Natural killer cell treated with Interleukin-12 subunit alpha and Interleukin-12 subunit beta and Interleukin-15 and Interleukin-18, amount 100 ng/mL, for 72 hours (primary cell): ENCODE data around the gene CHAC1. TPM values are rescaled to one million over a fixed set of nuclear protein-coding genes. Genes with fewer than 3 reads are reported as not detected.
A peak's percentile ranks its signal among the peaks of the same experiment; 100 is the strongest.

Experiments used
- ATAC-seq, 2 donors: fragments of 150-1000 bp; cut with Tn5 transposase in 1 of 2; sonication (Bioruptor Pico), chemical (Tn5 transposase) in 1 of 2; 2 replicates each; pipeline ENCODE4 v1.10.0; 2021
- DNase-seq: peaks from one replicate; pipeline ENCODE4 v3.0.0; 2022; ENCODE audit warnings: low spot score
- H3K27ac Mint-ChIP-seq, 2 donors: 1 replicate in 1 of 2; 2 replicates in 1 of 2; pipeline ENCODE4 v1.8.0; 2022; ENCODE audit warnings: mixed read lengths in 2 of 2, mild to moderate bottlenecking in 1 of 2, moderate library complexity in 1 of 2
- H3K27me3 Mint-ChIP-seq, 2 donors: 1 replicate in 1 of 2; 2 replicates in 1 of 2; pipeline ENCODE4 v1.8.0; 2022; ENCODE audit warnings: mixed read lengths in 2 of 2
- H3K36me3 Mint-ChIP-seq: one replicate; pipeline ENCODE4 v1.8.0; 2022; ENCODE audit warnings: mixed read lengths
- H3K4me1 Mint-ChIP-seq, 2 donors: 1 replicate in 1 of 2; 2 replicates in 1 of 2; pipeline ENCODE4 v1.8.0; 2022; ENCODE audit warnings: low read depth in 2 of 2, mixed read lengths in 2 of 2, mild to moderate bottlenecking in 1 of 2
- H3K4me3 Mint-ChIP-seq: one replicate; pipeline ENCODE4 v1.8.0; 2022; ENCODE audit warnings: mixed read lengths
- H3K9me3 Mint-ChIP-seq: 2 replicates; pipeline ENCODE4 v1.8.0; 2022; ENCODE audit warnings: mixed read lengths
- total RNA-seq, 2 donors: library from RNA; stranded (reverse); gene quantifications; one replicate each; pipeline ENCODE4 v1.2.3, GENCODE V29; 2022

The CHAC1 gene
- total RNA-seq, 2 donors from 2014 or later = 7.7 to 13.1 TPM

- Mint-ChIP-seq H3K36me3 (no peaks in the 10 kb centered on the region), H3K4me3 (peak within 1 kb of the TSS; percentile 76), H3K27ac (no peak within 1 kb of the TSS), H3K9me3 (no peaks in the 10 kb centered on the region), H3K4me1 (peaks cover 29 to 41% of the 10 kb centered on the region in 2 donors), H3K27me3 (peaks cover 49 to 61% of the 10 kb centered on the region in 2 donors)
- DNase-seq (no peak), ATAC-seq (peak; percentile 41 to 61)
Measured at GRCh38 chr15:40928821-40929659, 24.2 kb upstream of the CHAC1 start, which contains the start of gene DLL4. TSS of gene DLL4 (plus strand) at chr15:40929340. CDS start at chr15:40929669, 329 bp downstream.

GRCh38 chr15:40929660-40930429 is 23.4 kb upstream of the CHAC1 start:
- Mint-ChIP-seq H3K4me1 (peaks cover 29 to 40% of the 10 kb centered on the region in 2 donors), H3K36me3 (no peaks in the 10 kb centered on the region), H3K27ac (no peak overlapping the region), H3K27me3 (peaks cover 44 to 54% of the 10 kb centered on the region in 2 donors), H3K9me3 (no peaks in the 10 kb centered on the region), H3K4me3 (peak overlapping the region; percentile 76)
- DNase-seq (no peak), ATAC-seq (peak; percentile 3 to 7)

- no peaks in the 10 kb centered on the region for H3K9me3 Mint-ChIP-seq
- H3K27me3 Mint-ChIP-seq = peaks cover 38 to 47% of the 10 kb centered on the region in 2 donors
- H3K36me3 Mint-ChIP-seq = no peaks in the 10 kb centered on the region
- no peak overlapping the region for H3K27ac Mint-ChIP-seq
- DNase-seq = no peak
- peaks cover 29 to 35% of the 10 kb centered on the region in 2 donors for H3K4me1 Mint-ChIP-seq
- peak overlapping the region; percentile 74 for H3K4me3 Mint-ChIP-seq
- no peak for ATAC-seq
Measured at GRCh38 chr15:40930430-40931299, 22.6 kb upstream of the CHAC1 start.

GRCh38 chr15:40931300-40932142 is 21.8 kb upstream of the CHAC1 start:
- H3K27me3 Mint-ChIP-seq = peaks cover 38 to 46% of the 10 kb centered on the region in 2 donors
- H3K36me3 Mint-ChIP-seq = no peaks in the 10 kb centered on the region
- peaks cover 29 to 34% of the 10 kb centered on the region in 2 donors for H3K4me1 Mint-ChIP-seq
- no peaks in the 10 kb centered on the region for H3K9me3 Mint-ChIP-seq
- H3K27ac Mint-ChIP-seq = no peak overlapping the region
- no peak for DNase-seq
- peak overlapping the region; percentile 74 for H3K4me3 Mint-ChIP-seq
- ATAC-seq = no peak

GRCh38 chr15:40932156-40932555 is 21.1 kb upstream of the CHAC1 start:
- H3K4me1 Mint-ChIP-seq = peaks cover 25 to 29% of the 10 kb centered on the region in 2 donors
- H3K36me3 Mint-ChIP-seq = no peaks in the 10 kb centered on the region
- H3K4me3 Mint-ChIP-seq = no peak overlapping the region
- no peaks in the 10 kb centered on the region for H3K9me3 Mint-ChIP-seq
- H3K27ac Mint-ChIP-seq = no peak overlapping the region
- no peak for DNase-seq
- peak in 1 of 2 donors; percentile 59 for ATAC-seq
- H3K27me3 Mint-ChIP-seq = peaks cover 33 to 40% of the 10 kb centered on the region in 2 donors

- DNase-seq = no peak
- no peak overlapping the region for H3K4me3 Mint-ChIP-seq
- peaks cover 31 to 36% of the 10 kb centered on the region in 2 donors for H3K27me3 Mint-ChIP-seq
- H3K36me3 Mint-ChIP-seq = no peaks in the 10 kb centered on the region
- H3K27ac Mint-ChIP-seq = no peak overlapping the region
- no peaks in the 10 kb centered on the region for H3K9me3 Mint-ChIP-seq
- ATAC-seq = no peak
- H3K4me1 Mint-ChIP-seq = peaks cover 23 to 27% of the 10 kb centered on the region in 2 donors
Measured at GRCh38 chr15:40932649-40933516, 20.4 kb upstream of the CHAC1 start.

- no peaks in the 10 kb centered on the region for H3K36me3 Mint-ChIP-seq
- no peak for DNase-seq
- no peak overlapping the region for H3K4me3 Mint-ChIP-seq
- peaks cover 31 to 36% of the 10 kb centered on the region in 2 donors for H3K27me3 Mint-ChIP-seq
- no peak overlapping the region for H3K27ac Mint-ChIP-seq
- no peaks in the 10 kb centered on the region for H3K9me3 Mint-ChIP-seq
- H3K4me1 Mint-ChIP-seq = peaks cover 23 to 27% of the 10 kb centered on the region in 2 donors
- no peak for ATAC-seq
Measured at GRCh38 chr15:40933517-40933902, 19.8 kb upstream of the CHAC1 start.

GRCh38 chr15:40934457-40934856 is 18.8 kb upstream of the CHAC1 start:
- DNase-seq = no peak
- no peak for ATAC-seq
- peaks cover 27 to 36% of the 10 kb centered on the region in 2 donors for H3K27me3 Mint-ChIP-seq
- no peaks in the 10 kb centered on the region for H3K9me3 Mint-ChIP-seq
- H3K27ac Mint-ChIP-seq = no peak overlapping the region
- no peak overlapping the region for H3K4me3 Mint-ChIP-seq
- peaks cover 22 to 23% of the 10 kb centered on the region in 2 donors for H3K4me1 Mint-ChIP-seq
- no peaks in the 10 kb centered on the region for H3K36me3 Mint-ChIP-seq

GRCh38 chr15:40936234-40936708 is 17.0 kb upstream of the CHAC1 start:
- peaks cover 13 to 18% of the 10 kb centered on the region in 2 donors for H3K4me1 Mint-ChIP-seq
- H3K9me3 Mint-ChIP-seq = no peaks in the 10 kb centered on the region
- H3K36me3 Mint-ChIP-seq = no peaks in the 10 kb centered on the region
- no peak for ATAC-seq
- no peak overlapping the region for H3K4me3 Mint-ChIP-seq
- H3K27ac Mint-ChIP-seq = no peak overlapping the region
- H3K27me3 Mint-ChIP-seq = peaks cover 14 to 22% of the 10 kb centered on the region in 2 donors
- no peak for DNase-seq

GRCh38 chr15:40936709-40937666 is 16.3 kb upstream of the CHAC1 start:
- Mint-ChIP-seq H3K36me3 (no peaks in the 10 kb centered on the region), H3K9me3 (no peaks in the 10 kb centered on the region), H3K4me3 (no peak overlapping the region), H3K4me1 (peaks cover 9 to 13% of the 10 kb centered on the region in 2 donors), H3K27me3 (peaks cover 10 to 15% of the 10 kb centered on the region in 2 donors), H3K27ac (peak overlapping the region in 1 of 2 donors; percentile 67)
- no peak for DNase-seq
- no peak for ATAC-seq
